ENCODE measurements around the gene LAMA3. TPM values are rescaled to one million over a fixed set of nuclear protein-coding genes. Genes with fewer than 3 reads are reported as not detected.

The LAMA3 gene
- polyA plus RNA-seq, 1 donor from 2014 or later = 3.4 TPM

DNA sequence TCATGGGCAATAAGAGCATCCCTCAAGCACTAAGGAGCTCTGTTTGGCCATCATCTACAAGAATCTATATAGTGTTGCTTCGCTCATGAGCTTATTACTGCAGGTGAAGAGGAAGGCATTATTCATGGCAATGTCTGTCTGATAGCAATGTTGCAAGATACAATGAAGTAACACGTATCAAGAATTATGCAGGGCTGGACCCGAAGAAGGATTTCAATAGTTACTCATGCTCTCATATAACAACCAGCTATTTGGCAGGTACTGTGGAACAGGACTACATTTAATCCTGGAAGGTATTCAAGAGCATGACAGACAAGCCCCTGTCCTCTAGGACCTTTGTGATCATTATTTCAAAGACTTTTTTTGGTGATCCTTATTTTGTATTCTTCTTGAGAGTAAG, 109.6 kb downstream of the LAMA3 start:
- H3K4me3 ChIP-seq (ENCODE audit: low read length) = no peak overlapping the region

GRCh38 chr18:23799540-23799939, 110.3 kb downstream of the LAMA3 start:
- Histone ChIP-seq H3F3A (ENCODE audit: insufficient read depth, low read length, poor library complexity, severe bottlenecking) (no peaks in the 10 kb centered on the region), H3K27ac (ENCODE audit: low read length) (no peak overlapping the region), H2AFZ (ENCODE audit: low read depth, low read length) (no peak overlapping the region), H3K36me3 (ENCODE audit: insufficient read depth, low read length) (no peaks in the 10 kb centered on the region), H3K9me3 (ENCODE audit: low read length) (no peaks in the 10 kb centered on the region), H3K27me3 (ENCODE audit: insufficient read depth, low read depth, low read length) (no peaks in the 10 kb centered on the region), H3K9ac (ENCODE audit: low read length) (no peak overlapping the region), H3K9me2 (ENCODE audit: insufficient read depth, low read length) (no peaks in the 10 kb centered on the region), H3K4me3 (ENCODE audit: low read length) (no peak overlapping the region), H3K4me2 (ENCODE audit: low read length) (no peak overlapping the region), H3K79me2 (replicated peaks; ENCODE audit: insufficient read depth, low read length) (no peaks in the 10 kb centered on the region), H4K20me1 (ENCODE audit: insufficient read depth) (no peaks in the 10 kb centered on the region)
- TF ChIP-seq TAF1 (IDR thresholded peaks at IDR 0.05; ENCODE audit: low read depth) = no peak
- TF ChIP-seq RAD21 (conservative IDR thresholded peaks at IDR 0.05) = no peak
- no peak for TF ChIP-seq POLR2AphosphoS5 (IDR thresholded peaks at IDR 0.05)
- no peak for TF ChIP-seq EP300 (conservative IDR thresholded peaks at IDR 0.05; ENCODE audit: poor library complexity, severe bottlenecking)
- no peak for TF ChIP-seq SMC3 (conservative IDR thresholded peaks at IDR 0.05; ENCODE audit: poor library complexity)
- TF ChIP-seq MXI1 (conservative IDR thresholded peaks at IDR 0.05; ENCODE audit: poor library complexity, severe bottlenecking) = no peak
- TF ChIP-seq, protein P1, sequence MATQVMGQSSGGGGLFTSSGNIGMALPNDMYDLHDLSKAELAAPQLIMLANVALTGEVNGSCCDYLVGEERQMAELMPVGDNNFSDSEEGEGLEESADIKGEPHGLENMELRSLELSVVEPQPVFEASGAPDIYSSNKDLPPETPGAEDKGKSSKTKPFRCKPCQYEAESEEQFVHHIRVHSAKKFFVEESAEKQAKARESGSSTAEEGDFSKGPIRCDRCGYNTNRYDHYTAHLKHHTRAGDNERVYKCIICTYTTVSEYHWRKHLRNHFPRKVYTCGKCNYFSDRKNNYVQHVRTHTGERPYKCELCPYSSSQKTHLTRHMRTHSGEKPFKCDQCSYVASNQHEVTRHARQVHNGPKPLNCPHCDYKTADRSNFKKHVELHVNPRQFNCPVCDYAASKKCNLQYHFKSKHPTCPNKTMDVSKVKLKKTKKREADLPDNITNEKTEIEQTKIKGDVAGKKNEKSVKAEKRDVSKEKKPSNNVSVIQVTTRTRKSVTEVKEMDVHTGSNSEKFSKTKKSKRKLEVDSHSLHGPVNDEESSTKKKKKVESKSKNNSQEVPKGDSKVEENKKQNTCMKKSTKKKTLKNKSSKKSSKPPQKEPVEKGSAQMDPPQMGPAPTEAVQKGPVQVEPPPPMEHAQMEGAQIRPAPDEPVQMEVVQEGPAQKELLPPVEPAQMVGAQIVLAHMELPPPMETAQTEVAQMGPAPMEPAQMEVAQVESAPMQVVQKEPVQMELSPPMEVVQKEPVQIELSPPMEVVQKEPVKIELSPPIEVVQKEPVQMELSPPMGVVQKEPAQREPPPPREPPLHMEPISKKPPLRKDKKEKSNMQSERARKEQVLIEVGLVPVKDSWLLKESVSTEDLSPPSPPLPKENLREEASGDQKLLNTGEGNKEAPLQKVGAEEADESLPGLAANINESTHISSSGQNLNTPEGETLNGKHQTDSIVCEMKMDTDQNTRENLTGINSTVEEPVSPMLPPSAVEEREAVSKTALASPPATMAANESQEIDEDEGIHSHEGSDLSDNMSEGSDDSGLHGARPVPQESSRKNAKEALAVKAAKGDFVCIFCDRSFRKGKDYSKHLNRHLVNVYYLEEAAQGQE (IDR thresholded peaks at IDR 0.05; ENCODE audit: borderline replicate concordance) = no peak
- no peak for TF ChIP-seq EZH2 (IDR thresholded peaks at IDR 0.05; ENCODE audit: borderline replicate concordance, insufficient read depth, low read length, poor library complexity, severe bottlenecking)
- TF ChIP-seq, protein P2, sequence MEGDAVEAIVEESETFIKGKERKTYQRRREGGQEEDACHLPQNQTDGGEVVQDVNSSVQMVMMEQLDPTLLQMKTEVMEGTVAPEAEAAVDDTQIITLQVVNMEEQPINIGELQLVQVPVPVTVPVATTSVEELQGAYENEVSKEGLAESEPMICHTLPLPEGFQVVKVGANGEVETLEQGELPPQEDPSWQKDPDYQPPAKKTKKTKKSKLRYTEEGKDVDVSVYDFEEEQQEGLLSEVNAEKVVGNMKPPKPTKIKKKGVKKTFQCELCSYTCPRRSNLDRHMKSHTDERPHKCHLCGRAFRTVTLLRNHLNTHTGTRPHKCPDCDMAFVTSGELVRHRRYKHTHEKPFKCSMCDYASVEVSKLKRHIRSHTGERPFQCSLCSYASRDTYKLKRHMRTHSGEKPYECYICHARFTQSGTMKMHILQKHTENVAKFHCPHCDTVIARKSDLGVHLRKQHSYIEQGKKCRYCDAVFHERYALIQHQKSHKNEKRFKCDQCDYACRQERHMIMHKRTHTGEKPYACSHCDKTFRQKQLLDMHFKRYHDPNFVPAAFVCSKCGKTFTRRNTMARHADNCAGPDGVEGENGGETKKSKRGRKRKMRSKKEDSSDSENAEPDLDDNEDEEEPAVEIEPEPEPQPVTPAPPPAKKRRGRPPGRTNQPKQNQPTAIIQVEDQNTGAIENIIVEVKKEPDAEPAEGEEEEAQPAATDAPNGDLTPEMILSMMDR (IDR thresholded peaks at IDR 0.05; ENCODE audit: poor library complexity, severe bottlenecking) = no peak

More for the DNA sequence above, 109.6 kb downstream of the LAMA3 start:
- Histone ChIP-seq H3K9ac (ENCODE audit: low read length) (no peak overlapping the region), H4K20me1 (ENCODE audit: insufficient read depth) (no peaks in the 10 kb centered on the region), H2AFZ (ENCODE audit: low read depth, low read length) (no peak overlapping the region), H3K36me3 (ENCODE audit: insufficient read depth, low read length) (no peaks in the 10 kb centered on the region), H3K4me2 (ENCODE audit: low read length) (no peak overlapping the region), H3K27ac (ENCODE audit: low read length) (no peak overlapping the region), H3F3A (ENCODE audit: insufficient read depth, low read length, poor library complexity, severe bottlenecking) (no peaks in the 10 kb centered on the region), H3K9me2 (ENCODE audit: insufficient read depth, low read length) (no peaks in the 10 kb centered on the region), H3K79me2 (replicated peaks; ENCODE audit: insufficient read depth, low read length) (no peaks in the 10 kb centered on the region), H3K9me3 (ENCODE audit: low read length) (no peaks in the 10 kb centered on the region), H3K27me3 (ENCODE audit: insufficient read depth, low read depth, low read length) (no peaks in the 10 kb centered on the region)
- TF ChIP-seq POLR2AphosphoS5 (IDR thresholded peaks at IDR 0.05) = no peak
- TF ChIP-seq EP300 (conservative IDR thresholded peaks at IDR 0.05; ENCODE audit: poor library complexity, severe bottlenecking) = no peak

- TF ChIP-seq, protein P2 (IDR thresholded peaks at IDR 0.05; ENCODE audit: poor library complexity, severe bottlenecking) = no peak
- TF ChIP-seq SMC3 (conservative IDR thresholded peaks at IDR 0.05; ENCODE audit: poor library complexity) = no peak
- no peak for TF ChIP-seq TAF1 (IDR thresholded peaks at IDR 0.05; ENCODE audit: low read depth)
- TF ChIP-seq EZH2 (IDR thresholded peaks at IDR 0.05; ENCODE audit: borderline replicate concordance, insufficient read depth, low read length, poor library complexity, severe bottlenecking) = no peak
- no peak for TF ChIP-seq POLR2AphosphoS5 (IDR thresholded peaks at IDR 0.05)
- TF ChIP-seq MXI1 (conservative IDR thresholded peaks at IDR 0.05; ENCODE audit: poor library complexity, severe bottlenecking) = no peak
- TF ChIP-seq RAD21 (conservative IDR thresholded peaks at IDR 0.05) = no peak
- no peak for TF ChIP-seq EP300 (conservative IDR thresholded peaks at IDR 0.05; ENCODE audit: poor library complexity, severe bottlenecking)
- TF ChIP-seq, protein P1 (IDR thresholded peaks at IDR 0.05; ENCODE audit: borderline replicate concordance) = no peak
Observed at GRCh38 chr18:23800902-23801301, 111.6 kb downstream of the LAMA3 start.

More at GRCh38 chr18:23800902-23801301, 111.6 kb downstream of the LAMA3 start:
- Histone ChIP-seq H3K9me3 (ENCODE audit: low read length) (no peaks in the 10 kb centered on the region), H3K4me2 (ENCODE audit: low read length) (no peak overlapping the region), H3K36me3 (ENCODE audit: insufficient read depth, low read length) (no peaks in the 10 kb centered on the region), H3K27ac (ENCODE audit: low read length) (no peak overlapping the region), H3K9me2 (ENCODE audit: insufficient read depth, low read length) (no peaks in the 10 kb centered on the region), H3F3A (ENCODE audit: insufficient read depth, low read length, poor library complexity, severe bottlenecking) (no peaks in the 10 kb centered on the region), H4K20me1 (ENCODE audit: insufficient read depth) (no peaks in the 10 kb centered on the region), H3K4me3 (ENCODE audit: low read length) (no peak overlapping the region), H3K27me3 (ENCODE audit: insufficient read depth, low read depth, low read length) (no peaks in the 10 kb centered on the region), H3K9ac (ENCODE audit: low read length) (no peak overlapping the region), H3K79me2 (replicated peaks; ENCODE audit: insufficient read depth, low read length) (no peaks in the 10 kb centered on the region), H2AFZ (ENCODE audit: low read depth, low read length) (no peak overlapping the region)
